Cortex of kidney (tissue), 1 donor: ENCODE results near the gene TMBIM1.

Experiments used
- DNase-seq: peaks from one replicate; lab custom pipeline; 2025; lab: John Stamatoyannopoulos, UW

The TMBIM1 gene

DNA sequence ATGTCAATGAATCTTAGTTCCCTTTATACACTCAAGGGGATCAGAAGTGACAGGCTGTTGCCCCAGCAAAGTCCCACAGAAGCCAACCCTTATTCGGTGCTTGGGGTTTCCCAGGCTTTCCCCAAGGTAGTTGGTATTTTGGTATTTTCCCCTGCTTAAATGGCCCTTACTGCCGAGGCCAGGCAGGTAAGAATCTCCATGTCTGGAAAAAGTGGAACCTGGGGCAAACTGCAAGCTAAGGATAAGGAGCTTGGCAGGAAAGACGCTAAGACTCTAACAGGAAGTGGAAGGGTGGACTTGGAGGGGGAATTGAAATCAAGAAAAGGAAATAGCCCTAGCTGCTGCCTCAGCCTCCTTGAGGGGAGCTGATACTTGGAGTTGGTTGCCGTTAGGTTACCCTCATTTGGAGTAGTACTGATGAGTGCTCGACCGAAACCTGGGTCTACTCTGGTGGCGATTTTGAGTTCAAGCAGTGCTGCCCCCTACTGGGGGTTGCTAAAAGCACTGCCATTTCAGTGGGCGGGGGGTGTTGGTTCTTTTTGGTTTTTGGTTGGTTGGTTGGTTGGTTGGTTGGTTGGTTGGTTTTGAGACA lies 34.8 kb downstream of the TMBIM1 start:
- DNase-seq = no peak

DNA sequence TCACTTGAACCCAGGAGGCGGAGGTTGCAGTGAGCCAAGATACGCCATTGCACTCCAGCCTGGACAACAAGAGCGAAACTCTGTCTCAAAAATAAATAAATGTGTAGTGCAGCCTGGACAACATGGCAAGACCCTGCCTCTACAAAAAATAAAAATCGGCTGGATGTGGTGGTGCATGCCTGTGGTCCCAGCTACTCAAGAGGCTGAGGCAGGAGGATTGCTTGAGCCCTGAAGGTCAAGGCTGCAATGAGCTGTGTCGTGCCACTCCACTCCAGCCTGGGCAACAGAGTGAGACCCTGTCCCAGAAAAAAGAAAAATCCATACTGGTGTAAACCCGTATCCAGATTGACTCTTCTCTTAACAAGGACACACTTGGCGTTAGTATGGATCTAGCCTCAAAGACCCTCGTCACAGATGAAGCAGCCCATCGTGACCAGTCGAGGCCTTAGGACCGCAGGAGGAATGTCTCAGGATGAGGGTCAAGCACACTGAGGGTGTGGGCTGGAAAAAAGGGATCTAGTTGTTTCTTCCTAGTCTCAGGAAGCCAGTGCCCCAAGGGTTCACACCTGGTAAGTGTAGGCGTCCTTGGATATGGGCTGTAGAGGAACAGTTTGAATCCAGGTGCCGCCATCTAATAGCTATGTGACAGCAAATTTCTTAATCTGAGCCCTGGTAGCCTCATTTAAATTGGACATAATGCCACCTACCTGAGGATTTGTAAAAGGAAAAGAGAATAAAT lies 35.5 kb downstream of the TMBIM1 start:
- DNase-seq = no peak

DNA sequence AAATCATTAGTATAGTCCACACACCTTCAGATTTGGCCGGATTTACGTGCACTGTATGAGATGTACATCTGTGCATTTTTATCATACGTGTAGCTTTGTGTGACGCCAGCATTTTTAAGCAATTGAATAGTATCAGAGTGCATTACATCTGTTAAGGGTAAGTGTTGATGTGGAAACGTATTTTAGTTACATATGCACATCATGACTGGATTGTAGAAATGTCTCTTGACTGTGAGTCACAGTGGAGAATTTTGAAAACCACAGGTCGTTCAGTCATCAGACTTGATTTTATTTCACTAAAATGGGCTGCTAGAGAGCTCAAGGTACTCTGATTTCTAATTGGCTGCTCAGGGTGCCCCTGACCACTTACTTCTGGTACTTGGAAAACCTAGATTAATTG lies 36.9 kb downstream of the TMBIM1 start:
- DNase-seq = no peak

- no peak for DNase-seq
Observed at GRCh38 chr2:218253232-218253625, 39.1 kb downstream of the TMBIM1 start.

DNA sequence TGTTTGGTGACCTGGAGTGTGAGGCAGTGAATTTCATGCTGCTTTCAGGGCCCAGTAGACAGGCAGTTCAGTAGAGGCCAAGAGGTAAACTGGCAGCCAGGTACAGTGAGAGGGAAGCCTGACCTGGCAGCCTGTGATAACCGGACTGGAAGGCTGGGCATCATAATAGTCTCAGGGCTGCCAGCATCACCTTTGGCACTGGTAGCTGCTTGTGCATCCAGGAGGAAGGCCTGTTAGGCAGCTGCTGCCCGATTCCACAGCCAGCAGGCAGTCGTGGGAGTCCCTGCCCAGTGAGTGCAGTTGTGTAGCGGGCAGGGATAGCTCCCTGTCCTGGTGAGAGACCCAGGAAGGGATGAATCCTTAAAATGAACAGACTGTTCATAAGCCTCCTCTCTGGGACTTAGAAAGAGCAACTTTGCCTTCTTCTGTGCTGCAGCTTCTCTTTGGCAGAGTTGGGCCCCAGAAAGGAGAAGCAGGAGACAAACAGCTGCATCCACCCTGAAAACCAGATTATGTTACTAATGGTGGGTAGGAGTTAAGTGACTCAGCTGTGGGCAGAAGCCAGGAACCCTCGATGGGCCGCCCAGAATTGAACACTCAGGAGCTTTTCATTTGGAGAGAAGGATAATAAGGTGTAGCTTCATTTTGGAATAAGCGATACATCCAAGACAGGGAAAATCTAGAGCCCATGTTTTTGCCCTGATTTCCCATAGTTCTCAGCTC lies 39.6 kb downstream of the TMBIM1 start:
- no peak for DNase-seq

- no peak for DNase-seq
Observed at GRCh38 chr2:218249691-218250090, 42.6 kb downstream of the TMBIM1 start.

GRCh38 chr2:218245214-218245613 lies 47.1 kb downstream of the TMBIM1 start:
- no peak for DNase-seq

DNA sequence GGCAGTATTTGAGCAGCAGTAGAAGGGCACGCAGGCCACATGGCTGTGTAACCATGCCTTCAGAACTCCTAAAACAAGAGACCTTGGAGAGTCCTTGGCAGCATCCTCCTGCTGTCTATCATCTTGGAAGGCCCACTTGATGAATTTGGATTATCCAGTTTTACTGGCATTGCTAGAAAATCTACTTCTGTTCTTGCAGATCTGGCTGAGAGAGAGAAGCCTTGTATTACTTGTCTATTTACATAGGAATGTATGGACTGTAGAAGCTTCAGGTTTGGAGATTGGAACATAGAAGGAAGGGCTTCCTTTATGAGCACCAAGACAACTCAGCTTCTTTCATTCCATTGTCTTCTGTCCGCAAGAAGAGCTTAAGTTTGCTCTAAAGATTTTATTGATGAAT lies 47.6 kb downstream of the TMBIM1 start:
- DNase-seq = no peak

- no peak for DNase-seq
Observed at GRCh38 chr2:218244204-218244603, 48.1 kb downstream of the TMBIM1 start.

DNA sequence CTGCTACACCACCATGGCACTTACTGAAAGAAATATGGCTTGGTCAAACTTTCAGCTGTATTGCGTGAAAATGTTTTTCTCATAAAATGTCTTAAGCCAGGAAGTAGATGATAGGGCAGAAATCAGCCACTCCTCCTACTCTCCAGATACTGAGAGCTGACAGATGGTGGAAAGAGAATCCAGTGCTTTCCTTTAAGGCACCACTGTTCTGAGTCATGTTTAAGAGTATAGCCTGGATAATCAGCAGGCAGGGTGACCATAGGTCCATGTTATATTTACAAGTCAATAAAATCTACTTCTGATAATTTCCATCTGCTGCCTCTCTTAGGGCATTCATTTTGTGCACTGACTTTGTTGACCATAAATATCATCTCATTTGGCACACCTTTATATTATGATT lies 53.4 kb downstream of the TMBIM1 start:
- no peak for DNase-seq

GRCh38 chr2:218236829-218237228 lies 55.5 kb downstream of the TMBIM1 start:
- DNase-seq = no peak

DNA sequence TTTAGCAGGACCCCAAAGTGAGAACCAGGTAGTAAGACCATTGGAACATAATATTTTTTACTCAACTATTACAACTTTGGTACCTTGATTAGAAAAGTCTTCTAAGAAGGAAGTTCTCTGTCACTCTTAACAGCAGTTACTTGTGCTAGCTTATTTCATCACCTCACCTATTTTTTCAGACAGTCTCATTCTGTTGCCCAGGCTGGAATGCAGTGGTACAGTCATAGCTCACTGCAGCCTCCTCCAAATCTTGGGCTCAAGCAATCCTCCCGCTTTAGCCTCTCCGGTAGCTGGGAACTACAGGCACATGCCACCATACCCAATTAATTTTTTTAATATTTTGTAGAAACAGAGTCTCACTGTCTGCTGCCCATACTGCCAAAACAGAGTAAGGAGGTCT lies 57.3 kb downstream of the TMBIM1 start:
- DNase-seq = no peak

- no peak for DNase-seq
Observed at GRCh38 chr2:218234521-218234920, 57.8 kb downstream of the TMBIM1 start.

GRCh38 chr2:218233543-218233942 lies 58.8 kb downstream of the TMBIM1 start:
- no peak for DNase-seq

DNA sequence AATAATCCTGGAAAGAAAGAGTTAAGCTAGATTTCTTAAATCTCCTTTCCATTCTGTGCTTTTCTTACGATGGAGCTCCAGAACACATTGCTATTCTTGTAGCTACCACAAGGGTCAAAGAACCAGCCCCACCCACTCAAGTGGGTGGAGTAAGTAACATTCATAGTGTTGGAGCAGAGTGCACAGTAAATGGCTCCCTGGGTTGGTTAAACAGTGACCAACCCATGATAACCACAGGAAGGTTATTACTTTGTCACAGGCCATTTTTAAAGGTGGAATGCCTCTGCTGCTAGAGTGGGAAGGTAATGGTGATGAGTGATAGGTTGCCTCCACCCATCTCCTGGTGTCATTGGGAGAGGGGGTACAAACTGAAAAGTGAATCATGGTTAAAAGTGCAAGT lies 61.4 kb downstream of the TMBIM1 start:
- DNase-seq = no peak

GRCh38 chr2:218229851-218230250 lies 62.5 kb downstream of the TMBIM1 start:
- no peak for DNase-seq

DNA sequence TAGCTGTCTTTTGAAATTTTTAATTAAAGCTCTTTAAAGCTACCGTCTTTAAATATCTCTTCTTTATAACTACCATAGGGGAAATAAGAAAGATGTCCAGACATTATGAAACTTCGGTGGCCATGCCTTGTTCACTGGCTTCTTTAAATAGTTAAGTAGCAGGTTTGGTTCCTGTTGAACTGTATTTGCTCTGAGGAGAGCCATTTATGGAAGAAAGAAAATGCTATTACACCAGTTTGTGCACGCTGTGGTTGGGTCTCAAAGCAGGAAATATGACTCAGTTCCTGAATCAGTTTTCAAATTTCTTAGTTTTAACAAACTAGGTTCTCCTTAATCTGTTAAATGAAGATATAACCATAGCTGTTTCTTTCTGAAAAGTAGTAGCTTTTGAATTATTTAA lies 63.1 kb downstream of the TMBIM1 start:
- no peak for DNase-seq

GRCh38 chr2:218228366-218229090 lies 63.8 kb downstream of the TMBIM1 start:
- no peak for DNase-seq

DNA sequence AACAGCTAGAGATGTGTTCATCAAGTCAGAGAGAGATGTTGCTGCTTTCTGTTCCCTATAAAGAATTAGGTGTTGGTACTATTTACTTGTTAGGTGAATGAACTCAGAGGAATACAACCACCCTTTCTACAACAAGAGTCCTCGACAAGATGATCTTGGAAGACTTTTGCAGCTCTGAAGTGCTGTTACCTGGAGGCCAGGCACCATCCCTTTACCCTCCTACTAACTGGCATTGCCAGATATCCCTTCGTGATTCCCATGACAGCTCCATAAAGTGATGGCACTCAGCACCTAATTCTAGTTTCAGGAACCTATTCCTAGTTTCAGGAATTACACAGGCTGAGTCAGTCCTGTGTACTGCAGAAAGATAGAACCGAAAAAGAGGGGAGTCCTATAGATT lies 65.4 kb downstream of the TMBIM1 start:
- no peak for DNase-seq
